Measurements from ENCODE around the gene IMP4.

- TF ChIP-seq ASH2L (IDR thresholded peaks at IDR 0.05; ENCODE audit: borderline replicate concordance, low read depth) (no peak), EZH2 (IDR thresholded peaks at IDR 0.05; ENCODE audit: borderline replicate concordance, control insufficient read depth, low read depth, low read length) (no peak)
- TF ChIP-seq, protein P1, sequence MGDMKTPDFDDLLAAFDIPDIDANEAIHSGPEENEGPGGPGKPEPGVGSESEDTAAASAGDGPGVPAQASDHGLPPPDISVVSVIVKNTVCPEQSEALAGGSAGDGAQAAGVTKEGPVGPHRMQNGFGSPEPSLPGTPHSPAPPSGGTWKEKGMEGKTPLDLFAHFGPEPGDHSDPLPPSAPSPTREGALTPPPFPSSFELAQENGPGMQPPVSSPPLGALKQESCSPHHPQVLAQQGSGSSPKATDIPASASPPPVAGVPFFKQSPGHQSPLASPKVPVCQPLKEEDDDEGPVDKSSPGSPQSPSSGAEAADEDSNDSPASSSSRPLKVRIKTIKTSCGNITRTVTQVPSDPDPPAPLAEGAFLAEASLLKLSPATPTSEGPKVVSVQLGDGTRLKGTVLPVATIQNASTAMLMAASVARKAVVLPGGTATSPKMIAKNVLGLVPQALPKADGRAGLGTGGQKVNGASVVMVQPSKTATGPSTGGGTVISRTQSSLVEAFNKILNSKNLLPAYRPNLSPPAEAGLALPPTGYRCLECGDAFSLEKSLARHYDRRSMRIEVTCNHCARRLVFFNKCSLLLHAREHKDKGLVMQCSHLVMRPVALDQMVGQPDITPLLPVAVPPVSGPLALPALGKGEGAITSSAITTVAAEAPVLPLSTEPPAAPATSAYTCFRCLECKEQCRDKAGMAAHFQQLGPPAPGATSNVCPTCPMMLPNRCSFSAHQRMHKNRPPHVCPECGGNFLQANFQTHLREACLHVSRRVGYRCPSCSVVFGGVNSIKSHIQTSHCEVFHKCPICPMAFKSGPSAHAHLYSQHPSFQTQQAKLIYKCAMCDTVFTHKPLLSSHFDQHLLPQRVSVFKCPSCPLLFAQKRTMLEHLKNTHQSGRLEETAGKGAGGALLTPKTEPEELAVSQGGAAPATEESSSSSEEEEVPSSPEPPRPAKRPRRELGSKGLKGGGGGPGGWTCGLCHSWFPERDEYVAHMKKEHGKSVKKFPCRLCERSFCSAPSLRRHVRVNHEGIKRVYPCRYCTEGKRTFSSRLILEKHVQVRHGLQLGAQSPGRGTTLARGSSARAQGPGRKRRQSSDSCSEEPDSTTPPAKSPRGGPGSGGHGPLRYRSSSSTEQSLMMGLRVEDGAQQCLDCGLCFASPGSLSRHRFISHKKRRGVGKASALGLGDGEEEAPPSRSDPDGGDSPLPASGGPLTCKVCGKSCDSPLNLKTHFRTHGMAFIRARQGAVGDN (IDR thresholded peaks at IDR 0.05) = no peak
Measured at GRCh38 chr2:130387804-130388203, 45.1 kb downstream of the IMP4 start.

Measured in GM12878 (cell line).